Measurements from ENCODE around the gene TRAPPC4.

DNA sequence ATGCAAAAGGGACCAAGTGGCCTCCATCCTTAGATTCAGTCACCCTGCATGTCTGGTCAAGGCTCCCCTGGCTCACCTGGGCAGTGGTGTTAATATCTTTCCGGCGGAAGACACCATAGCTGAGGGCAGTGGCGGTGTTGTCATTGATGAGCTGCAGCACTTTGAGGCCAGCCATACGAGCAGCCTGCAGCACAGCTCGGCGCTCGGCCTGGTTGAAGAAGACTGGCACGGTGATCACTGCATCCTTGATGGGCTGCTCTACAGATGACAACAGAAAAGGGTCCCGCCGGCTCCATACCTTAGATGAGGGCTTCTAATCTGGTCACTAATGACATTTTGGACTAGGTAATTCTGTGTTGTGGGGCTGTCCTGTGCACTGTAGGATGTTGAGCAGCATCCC is 35.9 kb downstream of the TRAPPC4 start:
- TF ChIP-seq, protein P1, sequence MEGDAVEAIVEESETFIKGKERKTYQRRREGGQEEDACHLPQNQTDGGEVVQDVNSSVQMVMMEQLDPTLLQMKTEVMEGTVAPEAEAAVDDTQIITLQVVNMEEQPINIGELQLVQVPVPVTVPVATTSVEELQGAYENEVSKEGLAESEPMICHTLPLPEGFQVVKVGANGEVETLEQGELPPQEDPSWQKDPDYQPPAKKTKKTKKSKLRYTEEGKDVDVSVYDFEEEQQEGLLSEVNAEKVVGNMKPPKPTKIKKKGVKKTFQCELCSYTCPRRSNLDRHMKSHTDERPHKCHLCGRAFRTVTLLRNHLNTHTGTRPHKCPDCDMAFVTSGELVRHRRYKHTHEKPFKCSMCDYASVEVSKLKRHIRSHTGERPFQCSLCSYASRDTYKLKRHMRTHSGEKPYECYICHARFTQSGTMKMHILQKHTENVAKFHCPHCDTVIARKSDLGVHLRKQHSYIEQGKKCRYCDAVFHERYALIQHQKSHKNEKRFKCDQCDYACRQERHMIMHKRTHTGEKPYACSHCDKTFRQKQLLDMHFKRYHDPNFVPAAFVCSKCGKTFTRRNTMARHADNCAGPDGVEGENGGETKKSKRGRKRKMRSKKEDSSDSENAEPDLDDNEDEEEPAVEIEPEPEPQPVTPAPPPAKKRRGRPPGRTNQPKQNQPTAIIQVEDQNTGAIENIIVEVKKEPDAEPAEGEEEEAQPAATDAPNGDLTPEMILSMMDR (conservative IDR thresholded peaks at IDR 0.05; ENCODE audit: low read depth, low read length) = no peak
- no peak for TF ChIP-seq EZH2 (IDR thresholded peaks at IDR 0.05; ENCODE audit: borderline replicate concordance, low read depth, low read length, poor library complexity, severe bottlenecking)

Measured in A673 (cell line).